ENCODE results near the gene GJD4. TPM values are rescaled to one million over a fixed set of nuclear protein-coding genes. Genes with fewer than 3 reads are reported as not detected.

The GJD4 gene, protein sequence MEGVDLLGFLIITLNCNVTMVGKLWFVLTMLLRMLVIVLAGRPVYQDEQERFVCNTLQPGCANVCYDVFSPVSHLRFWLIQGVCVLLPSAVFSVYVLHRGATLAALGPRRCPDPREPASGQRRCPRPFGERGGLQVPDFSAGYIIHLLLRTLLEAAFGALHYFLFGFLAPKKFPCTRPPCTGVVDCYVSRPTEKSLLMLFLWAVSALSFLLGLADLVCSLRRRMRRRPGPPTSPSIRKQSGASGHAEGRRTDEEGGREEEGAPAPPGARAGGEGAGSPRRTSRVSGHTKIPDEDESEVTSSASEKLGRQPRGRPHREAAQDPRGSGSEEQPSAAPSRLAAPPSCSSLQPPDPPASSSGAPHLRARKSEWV
- total RNA-seq (2014; rRNA removed; shearing (Covaris generic)): 0.08 TPM in 1 of 2 replicates, not detected in the other
- polyA plus RNA-seq (2015; cell fraction: cytosol; rRNA removed): 0.18 TPM in 1 of 2 replicates, not detected in the other
- polyA plus RNA-seq (2015; cell fraction: nucleus; rRNA removed): not detected in 2 replicates

- in situ Hi-C loops (cut with HindIII; ENCODE audit: low pct_unique_long_range_greater_than_20kb, low sequenced_read_pairs): no loop called here
- DNase-seq (ENCODE audit: low read depth, low spot score): no peak
Measured at GRCh38 chr10:35605191-35605590, at the start of gene GJD4. GJD4 (plus strand) TSS chr10:35605341; CDS start chr10:35605568, 227 bp downstream.

- in situ Hi-C loops (cut with HindIII; ENCODE audit: low pct_unique_long_range_greater_than_20kb, low sequenced_read_pairs): no loop called here
Measured at GRCh38 chr10:35555962-35556930, 48.9 kb upstream of the GJD4 start.

GRCh38 chr10:35558276-35558675 lies 46.9 kb upstream of the GJD4 start:
- in situ Hi-C loops (cut with HindIII; ENCODE audit: low pct_unique_long_range_greater_than_20kb, low sequenced_read_pairs): no loop called here
- DNase-seq (ENCODE audit: low read depth, low spot score): no peak

More at GRCh38 chr10:35555962-35556930, 48.9 kb upstream of the GJD4 start:
- DNase-seq (ENCODE audit: low read depth, low spot score): no peak

DNA sequence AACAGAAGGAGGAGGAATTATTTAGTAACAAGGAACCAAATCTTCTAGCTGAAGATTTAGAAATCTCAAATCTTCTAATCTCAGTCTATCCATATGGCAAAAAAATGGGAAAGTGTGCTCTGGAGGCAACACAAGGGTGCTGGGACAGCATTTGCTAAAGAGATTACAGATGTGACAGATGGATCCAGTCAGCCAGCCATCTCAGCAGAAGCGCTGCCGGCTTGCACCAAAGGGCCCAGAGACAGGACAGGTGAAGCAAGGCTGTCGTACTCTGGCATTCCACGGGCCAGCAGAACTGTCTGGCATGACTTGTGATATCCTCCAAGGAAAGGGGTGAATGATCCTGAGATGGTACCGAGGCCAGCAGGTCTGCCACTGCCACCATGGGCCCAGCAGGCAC lies 45.7 kb upstream of the GJD4 start:
- in situ Hi-C loops (cut with HindIII; ENCODE audit: low pct_unique_long_range_greater_than_20kb, low sequenced_read_pairs): no loop called here
- no peak for DNase-seq (ENCODE audit: low read depth, low spot score)

DNA sequence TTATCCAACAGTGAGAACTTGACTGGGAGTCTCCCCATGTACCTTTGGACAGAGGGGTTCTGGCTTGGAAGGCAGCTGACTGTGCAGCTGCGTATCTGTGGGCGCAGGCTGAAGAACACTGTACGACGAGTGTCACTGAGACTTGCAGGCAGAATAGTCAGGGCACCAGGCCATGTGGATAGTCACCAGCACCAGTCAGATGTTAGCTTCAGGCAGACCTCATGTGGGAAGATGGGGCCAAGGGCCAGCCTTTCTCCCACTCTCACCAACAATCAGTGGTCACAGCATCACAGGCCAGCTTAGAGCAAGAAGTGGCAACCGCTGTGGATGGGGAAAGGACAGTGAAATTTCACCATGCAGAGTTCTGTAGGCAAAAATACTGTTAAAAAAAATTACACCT lies 43.4 kb upstream of the GJD4 start:
- DNase-seq (ENCODE audit: low read depth, low spot score): no peak
- in situ Hi-C loops (cut with HindIII; ENCODE audit: low pct_unique_long_range_greater_than_20kb, low sequenced_read_pairs): no loop called here

GRCh38 chr10:35562427-35562826 lies 42.7 kb upstream of the GJD4 start:
- DNase-seq (ENCODE audit: low read depth, low spot score): no peak
- in situ Hi-C loops (cut with HindIII; ENCODE audit: low pct_unique_long_range_greater_than_20kb, low sequenced_read_pairs): no loop called here

- peak; percentile 83 for DNase-seq (ENCODE audit: low read depth, low spot score)
- in situ Hi-C loops (cut with HindIII; ENCODE audit: low pct_unique_long_range_greater_than_20kb, low sequenced_read_pairs): no loop called here
Measured at GRCh38 chr10:35563261-35563891, 41.8 kb upstream of the GJD4 start.

- DNase-seq (ENCODE audit: low read depth, low spot score): no peak
- in situ Hi-C loops (cut with HindIII; ENCODE audit: low pct_unique_long_range_greater_than_20kb, low sequenced_read_pairs): no loop called here
Measured at GRCh38 chr10:35564341-35564968, 40.7 kb upstream of the GJD4 start.

- in situ Hi-C loops (cut with HindIII; ENCODE audit: low pct_unique_long_range_greater_than_20kb, low sequenced_read_pairs): no loop called here
- DNase-seq (ENCODE audit: low read depth, low spot score): no peak
Measured at GRCh38 chr10:35565602-35566081, 39.5 kb upstream of the GJD4 start.

- in situ Hi-C loops (cut with HindIII; ENCODE audit: low pct_unique_long_range_greater_than_20kb, low sequenced_read_pairs): no loop called here
- no peak for DNase-seq (ENCODE audit: low read depth, low spot score)
Measured at GRCh38 chr10:35567951-35568350, 37.2 kb upstream of the GJD4 start.

- DNase-seq (ENCODE audit: low read depth, low spot score): no peak
- in situ Hi-C loops (cut with HindIII; ENCODE audit: low pct_unique_long_range_greater_than_20kb, low sequenced_read_pairs): no loop called here
Measured at GRCh38 chr10:35568483-35569015, 36.6 kb upstream of the GJD4 start.

DNA sequence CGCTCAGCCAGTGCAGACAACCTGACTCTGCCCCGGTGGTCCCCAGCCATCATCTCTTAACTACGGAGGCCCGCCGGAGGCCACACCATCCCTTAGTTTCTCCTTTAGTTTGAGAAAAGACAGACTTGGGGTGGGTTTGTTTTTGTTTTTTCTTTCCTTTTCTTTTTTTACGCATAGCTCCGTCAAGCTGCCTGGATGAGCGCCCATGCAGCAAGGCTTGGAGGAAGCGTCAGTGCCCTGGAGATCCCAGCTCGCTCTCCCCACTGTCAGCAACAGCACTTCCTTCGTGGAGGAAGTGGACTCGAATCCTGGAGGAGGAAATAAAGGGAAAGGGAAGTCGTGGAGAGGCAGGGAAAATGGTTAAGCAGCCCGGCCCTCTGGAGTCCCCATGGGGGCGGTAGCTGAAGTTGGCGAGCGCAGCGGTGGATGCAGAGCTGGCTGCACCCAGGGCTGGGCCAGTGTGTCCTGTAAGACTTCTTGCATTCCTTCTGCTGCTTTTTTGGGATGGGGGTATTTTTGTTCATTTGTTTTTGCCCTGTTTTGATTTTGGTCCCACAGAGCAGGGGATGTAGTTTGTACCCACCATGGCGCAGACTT lies 35.9 kb upstream of the GJD4 start:
- in situ Hi-C loops (cut with HindIII; ENCODE audit: low pct_unique_long_range_greater_than_20kb, low sequenced_read_pairs): no loop called here

DNA sequence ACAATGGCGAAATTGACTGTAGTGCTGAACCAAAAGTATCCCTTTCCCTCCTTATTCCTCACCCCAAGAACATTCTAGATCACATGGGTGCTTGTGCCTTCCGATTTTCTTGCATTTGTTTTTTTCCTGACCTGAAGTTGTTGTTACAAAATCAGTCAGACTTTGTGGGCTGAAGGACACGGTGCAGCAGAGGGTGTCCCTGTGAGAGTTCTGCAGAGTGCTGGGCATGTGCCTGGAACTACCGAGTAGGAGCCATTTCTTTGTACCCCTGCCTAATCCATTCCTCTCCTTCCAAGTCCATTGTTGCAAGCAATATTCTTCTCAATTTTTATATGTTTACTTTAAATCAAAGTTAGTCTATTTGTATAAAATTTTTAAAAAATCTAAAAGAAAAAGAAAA lies 35.3 kb upstream of the GJD4 start:
- in situ Hi-C loops (cut with HindIII; ENCODE audit: low pct_unique_long_range_greater_than_20kb, low sequenced_read_pairs): no loop called here
- no peak for DNase-seq (ENCODE audit: low read depth, low spot score)

More for the DNA sequence above, 35.9 kb upstream of the GJD4 start:
- no peak for DNase-seq (ENCODE audit: low read depth, low spot score)

DNA sequence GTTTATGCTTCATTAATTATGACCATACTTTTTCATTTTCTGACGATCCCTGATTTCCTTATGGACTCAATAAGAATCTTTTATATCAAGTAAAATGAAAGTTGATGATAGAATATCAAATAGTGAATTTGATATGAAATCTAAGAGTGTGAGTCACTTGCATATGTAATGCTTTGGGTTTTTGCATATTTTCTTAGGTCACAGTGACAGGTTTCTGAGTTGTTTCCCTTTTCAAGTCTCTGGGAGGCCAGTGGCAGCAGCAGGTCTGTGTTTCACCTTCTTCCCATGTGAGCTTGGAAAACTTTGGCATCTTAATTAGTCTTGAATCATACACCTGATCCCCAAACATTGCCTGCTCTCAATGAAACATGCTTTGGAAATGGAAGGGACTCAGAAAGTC lies 34.7 kb upstream of the GJD4 start:
- in situ Hi-C loops (cut with HindIII; ENCODE audit: low pct_unique_long_range_greater_than_20kb, low sequenced_read_pairs): no loop called here
- DNase-seq (ENCODE audit: low read depth, low spot score): no peak

DNA sequence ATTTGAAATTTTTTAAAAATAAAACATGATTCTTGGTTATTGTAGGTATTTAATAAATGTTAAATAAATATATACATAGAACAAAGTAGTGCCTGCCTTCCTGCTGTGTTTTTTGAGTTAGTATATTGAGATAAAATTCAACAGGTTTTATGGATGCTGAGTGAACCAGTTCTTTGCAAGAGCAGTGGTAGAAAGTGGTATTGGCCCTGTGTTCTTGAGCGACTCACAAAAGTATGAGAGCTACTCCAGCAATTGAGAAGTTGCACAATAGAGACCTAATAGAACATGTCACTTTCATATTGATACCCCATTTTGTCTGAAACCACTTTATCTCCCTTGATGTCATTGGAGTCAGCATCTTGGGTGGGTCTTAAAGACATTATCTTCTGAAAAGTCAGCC lies 32.6 kb upstream of the GJD4 start:
- DNase-seq (ENCODE audit: low read depth, low spot score): no peak
- in situ Hi-C loops (cut with HindIII; ENCODE audit: low pct_unique_long_range_greater_than_20kb, low sequenced_read_pairs): no loop called here

DNA sequence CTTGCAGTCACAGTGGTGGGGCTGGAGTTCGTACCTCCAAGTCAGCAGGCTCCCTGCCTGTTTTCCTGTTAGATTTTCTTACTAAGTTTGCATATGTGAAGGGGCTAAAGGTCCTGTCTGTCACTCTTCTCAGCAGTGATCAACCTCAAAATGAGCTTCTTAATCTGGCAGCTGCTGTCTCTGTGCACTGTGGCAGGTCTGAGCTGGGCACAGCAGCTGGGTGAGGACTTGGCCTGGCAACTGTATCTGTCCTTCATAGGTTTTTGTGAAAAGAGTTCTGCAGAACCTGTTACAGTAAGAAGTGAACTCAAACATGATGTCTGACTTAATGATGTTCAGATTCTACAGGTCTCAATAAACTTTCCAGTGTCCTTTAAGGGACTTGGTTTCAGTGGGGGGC lies 31.3 kb upstream of the GJD4 start:
- in situ Hi-C loops (cut with HindIII; ENCODE audit: low pct_unique_long_range_greater_than_20kb, low sequenced_read_pairs): no loop called here
- no peak for DNase-seq (ENCODE audit: low read depth, low spot score)

DNA sequence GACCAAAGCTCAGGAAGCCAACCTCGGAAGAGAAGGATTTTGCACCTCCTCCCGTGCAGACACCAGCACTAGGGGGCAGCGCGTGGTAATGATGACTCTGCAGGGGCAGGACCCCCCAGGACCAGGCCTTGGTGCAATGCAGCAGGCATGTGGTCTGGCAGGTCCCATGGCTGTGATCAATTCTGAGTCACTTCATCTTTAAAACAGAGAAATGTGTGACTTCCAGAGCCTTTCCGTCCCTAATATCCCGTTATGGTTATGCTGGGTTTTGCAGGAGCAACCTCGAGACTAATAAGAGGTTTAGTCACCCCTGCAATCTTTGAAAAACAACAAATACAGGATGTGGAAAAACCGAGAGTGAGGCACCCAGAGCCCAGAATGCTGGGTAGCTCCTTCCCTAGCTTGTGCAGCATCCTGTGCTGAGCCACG lies 30.2 kb upstream of the GJD4 start:
- peak; percentile 7 for DNase-seq (ENCODE audit: low read depth, low spot score)
- in situ Hi-C loops (cut with HindIII; ENCODE audit: low pct_unique_long_range_greater_than_20kb, low sequenced_read_pairs): no loop called here
